WTC11 (cell line): ENCODE measurements around the gene PKHD1. TPM values are rescaled to one million over a fixed set of nuclear protein-coding genes. Genes with fewer than 3 reads are reported as not detected.

Experiments used
- ATAC-seq: fragments of 200-7000 bp; cut with Tn5 transposase; 2 replicates; pipeline ENCODE4 v1.10.0; 2021; ENCODE audit warnings: mild to moderate bottlenecking, moderate library complexity
- CTCF ChIA-PET: fragments of 300-600 bp; sonication (Branson Sonifier 250); formaldehyde crosslinking; loops from one replicate; lab custom pipeline; 2021; ENCODE audit warnings: antibody characterized with exemption; lab: Charles Lee
- POLR2A ChIA-PET: fragments of 350-600 bp; sonication (Branson Sonifier 250); formaldehyde crosslinking; loops from one replicate; lab custom pipeline; 2021; ENCODE audit warnings: antibody characterized with exemption; lab: Charles Lee
- DNase-seq: peaks from one replicate; pipeline ENCODE4 v3.0.0; 2021; ENCODE audit warnings: low spot score
- H3K27ac Mint-ChIP-seq: 2 replicates; pipeline ENCODE4 v1.8.0; 2021; ENCODE audit warnings: mixed read lengths
- H3K27me3 Mint-ChIP-seq: 2 replicates; pipeline ENCODE4 v1.8.0; 2021; ENCODE audit warnings: low read depth, mild to moderate bottlenecking, moderate library complexity, mixed read lengths
- H3K36me3 Mint-ChIP-seq: 2 replicates; pipeline ENCODE4 v1.8.0; 2021; ENCODE audit warnings: mixed read lengths
- H3K4me1 Mint-ChIP-seq: 2 replicates; pipeline ENCODE4 v1.8.0; 2022; ENCODE audit warnings: mixed read lengths
- H3K4me3 Mint-ChIP-seq: 2 replicates; pipeline ENCODE4 v1.8.0; 2021; ENCODE audit warnings: mild to moderate bottlenecking, moderate library complexity, mixed read lengths
- H3K9me3 Mint-ChIP-seq: 2 replicates; pipeline ENCODE4 v1.8.0; 2021; ENCODE audit warnings: mixed read lengths
- ATF1 ChIP-seq: sonication (generic); formaldehyde crosslinking; IDR thresholded peaks from 2 replicates; pipeline ENCODE4 v1.8.1; 2023; ENCODE audit warnings: mild to moderate bottlenecking, moderate library complexity, missing genetic modification reagents
- ERG ChIP-seq: fragments of 250-450 bp; sonication (Bioruptor Pico); IDR thresholded peaks from 2 replicates; pipeline ENCODE4 v1.8.0; 2021; ENCODE audit warnings: mild to moderate bottlenecking
- FOXP1 ChIP-seq: sonication (generic); formaldehyde crosslinking; IDR thresholded peaks from 2 replicates; pipeline ENCODE4 v1.8.0; 2022; ENCODE audit warnings: missing genetic modification reagents, mild to moderate bottlenecking, moderate library complexity, borderline replicate concordance
- GABPB1 ChIP-seq: sonication (generic); formaldehyde crosslinking; IDR thresholded peaks from 2 replicates; pipeline ENCODE4 v1.8.1; 2023; ENCODE audit warnings: mild to moderate bottlenecking, missing genetic modification reagents
- IRF2 ChIP-seq: sonication (generic); formaldehyde crosslinking; IDR thresholded peaks from 2 replicates; pipeline ENCODE4 v1.8.0; 2022; ENCODE audit warnings: low read depth, missing genetic modification reagents, borderline replicate concordance
- JAZF1 ChIP-seq: fragments of 250-450 bp; sonication (Bioruptor Pico); IDR thresholded peaks from 2 replicates; pipeline ENCODE4 v1.9.0; 2021; ENCODE audit warnings: moderate library complexity, mild to moderate bottlenecking, inconsistent platforms
- MXD4 ChIP-seq: fragments of 250-450 bp; sonication (Bioruptor Pico); IDR thresholded peaks from 2 replicates; pipeline ENCODE4 v1.8.0; 2021; ENCODE audit warnings: mild to moderate bottlenecking, moderate library complexity, borderline replicate concordance
- MYBL2 ChIP-seq: sonication (generic); formaldehyde crosslinking; IDR thresholded peaks from 2 replicates; pipeline ENCODE4 v1.8.1; 2023; ENCODE audit warnings: mild to moderate bottlenecking, moderate library complexity, missing genetic modification reagents
- PRRX2 ChIP-seq: fragments of 250-450 bp; sonication (Bioruptor Pico); IDR thresholded peaks from 2 replicates; pipeline ENCODE4 v1.8.0; 2021; ENCODE audit warnings: mild to moderate bottlenecking
- SMAD3 ChIP-seq: sonication (generic); formaldehyde crosslinking; IDR thresholded peaks from 2 replicates; pipeline ENCODE4 v1.8.0; 2022; ENCODE audit warnings: missing genetic modification reagents, mild to moderate bottlenecking, borderline replicate concordance
- TCF7 ChIP-seq: sonication (generic); formaldehyde crosslinking; IDR thresholded peaks from 2 replicates; pipeline ENCODE4 v1.8.0; 2022; ENCODE audit warnings: mild to moderate bottlenecking, low read depth, missing genetic modification reagents, moderate library complexity
- ZNF416 ChIP-seq: fragments of 250-450 bp; sonication (Bioruptor Pico); IDR thresholded peaks from 2 replicates; pipeline ENCODE4 v1.9.0; 2021; ENCODE audit warnings: mild to moderate bottlenecking, inconsistent platforms
- ZNF671 ChIP-seq: fragments of 250-450 bp; sonication (Bioruptor Pico); IDR thresholded peaks from 2 replicates; pipeline ENCODE4 v1.8.0; 2021; ENCODE audit warnings: mild to moderate bottlenecking
- total RNA-seq: library from RNA; stranded (reverse); gene quantifications from 3 replicates; pipeline ENCODE4 v1.2.3, GENCODE V29; 2021
- TF ChIP-seq, protein P1 (sequence below): sonication (generic); formaldehyde crosslinking; IDR thresholded peaks from 2 replicates; pipeline ENCODE4 v1.8.1; 2023; ENCODE audit warnings: mild to moderate bottlenecking, missing genetic modification reagents
- TF ChIP-seq, protein P2 (sequence below): fragments of 250-450 bp; sonication (Bioruptor Pico); conservative IDR thresholded peaks from 2 replicates; pipeline ENCODE4 v1.9.0; 2021; ENCODE audit warnings: mild to moderate bottlenecking
- TF ChIP-seq, protein P3 (sequence below): sonication (generic); formaldehyde crosslinking; IDR thresholded peaks from 2 replicates; pipeline ENCODE4 v1.8.0; 2022; ENCODE audit warnings: missing genetic modification reagents
- TF ChIP-seq, protein P4 (sequence below): fragments of 250-450 bp; sonication (Bioruptor Pico); IDR thresholded peaks from 2 replicates; pipeline ENCODE4 v1.9.0; 2021; ENCODE audit warnings: mild to moderate bottlenecking
- TF ChIP-seq, protein P5 (sequence below): sonication (generic); formaldehyde crosslinking; conservative IDR thresholded peaks from 2 replicates; pipeline ENCODE4 v1.8.1; 2023; ENCODE audit warnings: mild to moderate bottlenecking, low read depth, missing genetic modification reagents, moderate library complexity
- TF ChIP-seq, protein P6 (sequence below): sonication (generic); formaldehyde crosslinking; IDR thresholded peaks from 2 replicates; pipeline ENCODE4 v1.8.1; 2022; ENCODE audit warnings: low read depth, mild to moderate bottlenecking, moderate library complexity, missing genetic modification reagents, borderline replicate concordance

The PKHD1 gene
- total RNA-seq, 1 experiment from 2014 or later = 0.15 TPM

DNA sequence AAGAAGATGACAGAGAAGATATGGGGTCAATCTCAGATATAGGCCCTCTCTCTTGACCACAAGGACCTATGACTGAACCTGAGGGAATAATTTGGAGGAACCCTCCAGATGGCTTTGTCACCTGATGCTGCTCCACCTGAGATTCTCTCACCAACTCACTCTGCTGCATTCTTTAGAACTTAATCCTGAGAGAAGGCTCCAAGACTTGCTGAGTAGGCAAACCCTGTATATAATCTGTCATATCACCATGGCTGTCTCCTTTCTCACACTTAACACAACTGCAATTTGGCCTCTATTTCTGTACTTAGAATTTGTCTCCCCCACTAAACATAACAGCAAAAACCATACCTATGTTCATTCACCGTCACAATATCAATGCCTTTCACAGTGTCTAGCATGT is 172.3 kb downstream of the PKHD1 start (continued):
- TF ChIP-seq, protein P1, sequence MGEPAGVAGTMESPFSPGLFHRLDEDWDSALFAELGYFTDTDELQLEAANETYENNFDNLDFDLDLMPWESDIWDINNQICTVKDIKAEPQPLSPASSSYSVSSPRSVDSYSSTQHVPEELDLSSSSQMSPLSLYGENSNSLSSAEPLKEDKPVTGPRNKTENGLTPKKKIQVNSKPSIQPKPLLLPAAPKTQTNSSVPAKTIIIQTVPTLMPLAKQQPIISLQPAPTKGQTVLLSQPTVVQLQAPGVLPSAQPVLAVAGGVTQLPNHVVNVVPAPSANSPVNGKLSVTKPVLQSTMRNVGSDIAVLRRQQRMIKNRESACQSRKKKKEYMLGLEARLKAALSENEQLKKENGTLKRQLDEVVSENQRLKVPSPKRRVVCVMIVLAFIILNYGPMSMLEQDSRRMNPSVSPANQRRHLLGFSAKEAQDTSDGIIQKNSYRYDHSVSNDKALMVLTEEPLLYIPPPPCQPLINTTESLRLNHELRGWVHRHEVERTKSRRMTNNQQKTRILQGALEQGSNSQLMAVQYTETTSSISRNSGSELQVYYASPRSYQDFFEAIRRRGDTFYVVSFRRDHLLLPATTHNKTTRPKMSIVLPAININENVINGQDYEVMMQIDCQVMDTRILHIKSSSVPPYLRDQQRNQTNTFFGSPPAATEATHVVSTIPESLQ (CRISPR knock-in tag) = no peak
- no peak for TF ChIP-seq JAZF1 (CRISPR knock-in tag)
- no peak for TF ChIP-seq MXD4 (CRISPR knock-in tag)
- no peak for TF ChIP-seq ATF1
- TF ChIP-seq ERG (CRISPR knock-in tag) = no peak
- no peak for TF ChIP-seq ZNF671

DNA sequence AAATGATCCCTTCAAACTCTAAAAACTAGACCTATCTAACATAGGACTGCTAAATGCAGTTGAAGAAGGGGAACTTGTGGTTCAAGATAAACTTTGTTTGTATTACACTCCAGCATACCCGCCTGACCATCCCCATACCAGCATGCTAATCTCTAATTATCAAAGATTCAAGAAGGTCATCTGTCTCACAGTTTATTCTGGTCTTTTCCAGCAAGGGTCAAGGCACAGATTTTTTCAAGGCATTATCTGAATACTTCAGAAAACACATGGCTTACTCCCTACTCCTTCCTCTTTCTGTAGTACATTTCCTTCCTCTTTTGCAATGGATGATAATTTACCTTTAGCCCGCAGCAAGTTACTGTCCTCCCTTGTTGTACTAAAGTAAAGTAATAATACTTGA is 174.1 kb downstream of the PKHD1 start:
- Mint-ChIP-seq H3K4me3 (no peak overlapping the region), H3K36me3 (peaks cover under 1% of the 10 kb centered on the region; the same call in 1 of the 2 replicates), H3K4me1 (peaks cover 10% of the 10 kb centered on the region), H3K27ac (no peak overlapping the region), H3K9me3 (peaks cover 4% of the 10 kb centered on the region), H3K27me3 (no peaks in the 10 kb centered on the region)
- TF ChIP-seq GABPB1 (CRISPR knock-in tag) (no peak), IRF2 (CRISPR knock-in tag) (no peak), TCF7 (CRISPR knock-in tag) (no peak), ZNF416 (CRISPR knock-in tag) (no peak), MYBL2 (CRISPR knock-in tag) (no peak), SMAD3 (CRISPR knock-in tag) (no peak), FOXP1 (CRISPR knock-in tag) (no peak), PRRX2 (CRISPR knock-in tag) (no peak)
- TF ChIP-seq, protein P2, sequence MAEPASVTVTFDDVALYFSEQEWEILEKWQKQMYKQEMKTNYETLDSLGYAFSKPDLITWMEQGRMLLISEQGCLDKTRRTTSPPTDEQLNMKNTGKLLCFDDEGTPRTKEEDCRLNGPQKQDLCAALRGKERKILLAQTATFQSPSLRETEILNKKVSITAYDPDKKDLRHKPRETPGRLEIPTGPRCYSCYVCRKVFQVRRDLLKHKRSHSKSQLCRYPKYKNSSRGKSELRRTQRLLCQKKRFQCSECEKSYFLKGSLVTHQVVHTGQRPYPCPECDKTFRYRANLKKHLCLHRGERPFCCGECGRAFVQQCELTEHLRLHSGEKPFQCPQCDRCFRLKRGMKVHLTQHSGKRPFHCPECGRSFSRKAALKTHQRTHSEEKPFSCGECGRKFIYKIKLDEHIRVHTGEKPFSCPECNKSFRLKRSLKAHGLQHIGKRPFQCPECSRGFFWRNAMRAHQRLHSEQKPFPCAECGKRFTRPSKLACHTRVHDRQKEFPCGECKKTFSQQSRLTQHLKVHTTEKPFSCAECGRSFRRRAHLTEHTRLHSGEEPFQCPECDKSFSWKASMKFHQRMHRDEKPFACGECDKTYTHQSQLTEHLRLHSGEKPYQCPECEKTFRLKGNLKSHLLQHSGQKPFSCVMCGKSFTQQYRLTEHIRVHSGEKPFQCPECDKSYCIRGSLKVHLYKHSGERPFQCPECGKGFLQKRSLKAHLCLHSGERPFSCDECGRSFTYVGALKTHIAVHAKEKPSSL (CRISPR knock-in tag) = no peak
- TF ChIP-seq, protein P3, sequence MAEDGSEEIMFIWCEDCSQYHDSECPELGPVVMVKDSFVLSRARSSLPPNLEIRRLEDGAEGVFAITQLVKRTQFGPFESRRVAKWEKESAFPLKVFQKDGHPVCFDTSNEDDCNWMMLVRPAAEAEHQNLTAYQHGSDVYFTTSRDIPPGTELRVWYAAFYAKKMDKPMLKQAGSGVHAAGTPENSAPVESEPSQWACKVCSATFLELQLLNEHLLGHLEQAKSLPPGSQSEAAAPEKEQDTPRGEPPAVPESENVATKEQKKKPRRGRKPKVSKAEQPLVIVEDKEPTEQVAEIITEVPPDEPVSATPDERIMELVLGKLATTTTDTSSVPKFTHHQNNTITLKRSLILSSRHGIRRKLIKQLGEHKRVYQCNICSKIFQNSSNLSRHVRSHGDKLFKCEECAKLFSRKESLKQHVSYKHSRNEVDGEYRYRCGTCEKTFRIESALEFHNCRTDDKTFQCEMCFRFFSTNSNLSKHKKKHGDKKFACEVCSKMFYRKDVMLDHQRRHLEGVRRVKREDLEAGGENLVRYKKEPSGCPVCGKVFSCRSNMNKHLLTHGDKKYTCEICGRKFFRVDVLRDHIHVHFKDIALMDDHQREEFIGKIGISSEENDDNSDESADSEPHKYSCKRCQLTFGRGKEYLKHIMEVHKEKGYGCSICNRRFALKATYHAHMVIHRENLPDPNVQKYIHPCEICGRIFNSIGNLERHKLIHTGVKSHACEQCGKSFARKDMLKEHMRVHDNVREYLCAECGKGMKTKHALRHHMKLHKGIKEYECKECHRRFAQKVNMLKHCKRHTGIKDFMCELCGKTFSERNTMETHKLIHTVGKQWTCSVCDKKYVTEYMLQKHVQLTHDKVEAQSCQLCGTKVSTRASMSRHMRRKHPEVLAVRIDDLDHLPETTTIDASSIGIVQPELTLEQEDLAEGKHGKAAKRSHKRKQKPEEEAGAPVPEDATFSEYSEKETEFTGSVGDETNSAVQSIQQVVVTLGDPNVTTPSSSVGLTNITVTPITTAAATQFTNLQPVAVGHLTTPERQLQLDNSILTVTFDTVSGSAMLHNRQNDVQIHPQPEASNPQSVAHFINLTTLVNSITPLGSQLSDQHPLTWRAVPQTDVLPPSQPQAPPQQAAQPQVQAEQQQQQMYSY (CRISPR knock-in tag) = no peak
- TF ChIP-seq, protein P4, sequence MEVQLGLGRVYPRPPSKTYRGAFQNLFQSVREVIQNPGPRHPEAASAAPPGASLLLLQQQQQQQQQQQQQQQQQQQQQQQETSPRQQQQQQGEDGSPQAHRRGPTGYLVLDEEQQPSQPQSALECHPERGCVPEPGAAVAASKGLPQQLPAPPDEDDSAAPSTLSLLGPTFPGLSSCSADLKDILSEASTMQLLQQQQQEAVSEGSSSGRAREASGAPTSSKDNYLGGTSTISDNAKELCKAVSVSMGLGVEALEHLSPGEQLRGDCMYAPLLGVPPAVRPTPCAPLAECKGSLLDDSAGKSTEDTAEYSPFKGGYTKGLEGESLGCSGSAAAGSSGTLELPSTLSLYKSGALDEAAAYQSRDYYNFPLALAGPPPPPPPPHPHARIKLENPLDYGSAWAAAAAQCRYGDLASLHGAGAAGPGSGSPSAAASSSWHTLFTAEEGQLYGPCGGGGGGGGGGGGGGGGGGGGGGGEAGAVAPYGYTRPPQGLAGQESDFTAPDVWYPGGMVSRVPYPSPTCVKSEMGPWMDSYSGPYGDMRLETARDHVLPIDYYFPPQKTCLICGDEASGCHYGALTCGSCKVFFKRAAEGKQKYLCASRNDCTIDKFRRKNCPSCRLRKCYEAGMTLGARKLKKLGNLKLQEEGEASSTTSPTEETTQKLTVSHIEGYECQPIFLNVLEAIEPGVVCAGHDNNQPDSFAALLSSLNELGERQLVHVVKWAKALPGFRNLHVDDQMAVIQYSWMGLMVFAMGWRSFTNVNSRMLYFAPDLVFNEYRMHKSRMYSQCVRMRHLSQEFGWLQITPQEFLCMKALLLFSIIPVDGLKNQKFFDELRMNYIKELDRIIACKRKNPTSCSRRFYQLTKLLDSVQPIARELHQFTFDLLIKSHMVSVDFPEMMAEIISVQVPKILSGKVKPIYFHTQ (CRISPR knock-in tag) = no peak
- TF ChIP-seq, protein P5, sequence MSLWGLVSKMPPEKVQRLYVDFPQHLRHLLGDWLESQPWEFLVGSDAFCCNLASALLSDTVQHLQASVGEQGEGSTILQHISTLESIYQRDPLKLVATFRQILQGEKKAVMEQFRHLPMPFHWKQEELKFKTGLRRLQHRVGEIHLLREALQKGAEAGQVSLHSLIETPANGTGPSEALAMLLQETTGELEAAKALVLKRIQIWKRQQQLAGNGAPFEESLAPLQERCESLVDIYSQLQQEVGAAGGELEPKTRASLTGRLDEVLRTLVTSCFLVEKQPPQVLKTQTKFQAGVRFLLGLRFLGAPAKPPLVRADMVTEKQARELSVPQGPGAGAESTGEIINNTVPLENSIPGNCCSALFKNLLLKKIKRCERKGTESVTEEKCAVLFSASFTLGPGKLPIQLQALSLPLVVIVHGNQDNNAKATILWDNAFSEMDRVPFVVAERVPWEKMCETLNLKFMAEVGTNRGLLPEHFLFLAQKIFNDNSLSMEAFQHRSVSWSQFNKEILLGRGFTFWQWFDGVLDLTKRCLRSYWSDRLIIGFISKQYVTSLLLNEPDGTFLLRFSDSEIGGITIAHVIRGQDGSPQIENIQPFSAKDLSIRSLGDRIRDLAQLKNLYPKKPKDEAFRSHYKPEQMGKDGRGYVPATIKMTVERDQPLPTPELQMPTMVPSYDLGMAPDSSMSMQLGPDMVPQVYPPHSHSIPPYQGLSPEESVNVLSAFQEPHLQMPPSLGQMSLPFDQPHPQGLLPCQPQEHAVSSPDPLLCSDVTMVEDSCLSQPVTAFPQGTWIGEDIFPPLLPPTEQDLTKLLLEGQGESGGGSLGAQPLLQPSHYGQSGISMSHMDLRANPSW = no peak
- TF ChIP-seq, protein P6, sequence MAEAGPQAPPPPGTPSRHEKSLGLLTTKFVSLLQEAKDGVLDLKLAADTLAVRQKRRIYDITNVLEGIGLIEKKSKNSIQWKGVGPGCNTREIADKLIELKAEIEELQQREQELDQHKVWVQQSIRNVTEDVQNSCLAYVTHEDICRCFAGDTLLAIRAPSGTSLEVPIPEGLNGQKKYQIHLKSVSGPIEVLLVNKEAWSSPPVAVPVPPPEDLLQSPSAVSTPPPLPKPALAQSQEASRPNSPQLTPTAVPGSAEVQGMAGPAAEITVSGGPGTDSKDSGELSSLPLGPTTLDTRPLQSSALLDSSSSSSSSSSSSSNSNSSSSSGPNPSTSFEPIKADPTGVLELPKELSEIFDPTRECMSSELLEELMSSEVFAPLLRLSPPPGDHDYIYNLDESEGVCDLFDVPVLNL (CRISPR knock-in tag) = no peak
- no peak for ATAC-seq
- ChIA-PET POLR2A (no interaction called here), CTCF (no interaction called here)
- no peak for DNase-seq
